Embryonic facial prominence (tissue), 1 donor: Measurements from ENCODE around the gene COMTD1.
"Not testable (repeated sequence)": the region's sequence is repeated elsewhere in the genome, so short reads cannot be mapped to it uniquely, and the experiment has no call there.

Source experiments
- DNase-seq: peaks from one replicate; pipeline ENCODE4 v3.0.0-alpha.2; 2016; ENCODE audit errors: extremely low spot score

Gene COMTD1

DNA sequence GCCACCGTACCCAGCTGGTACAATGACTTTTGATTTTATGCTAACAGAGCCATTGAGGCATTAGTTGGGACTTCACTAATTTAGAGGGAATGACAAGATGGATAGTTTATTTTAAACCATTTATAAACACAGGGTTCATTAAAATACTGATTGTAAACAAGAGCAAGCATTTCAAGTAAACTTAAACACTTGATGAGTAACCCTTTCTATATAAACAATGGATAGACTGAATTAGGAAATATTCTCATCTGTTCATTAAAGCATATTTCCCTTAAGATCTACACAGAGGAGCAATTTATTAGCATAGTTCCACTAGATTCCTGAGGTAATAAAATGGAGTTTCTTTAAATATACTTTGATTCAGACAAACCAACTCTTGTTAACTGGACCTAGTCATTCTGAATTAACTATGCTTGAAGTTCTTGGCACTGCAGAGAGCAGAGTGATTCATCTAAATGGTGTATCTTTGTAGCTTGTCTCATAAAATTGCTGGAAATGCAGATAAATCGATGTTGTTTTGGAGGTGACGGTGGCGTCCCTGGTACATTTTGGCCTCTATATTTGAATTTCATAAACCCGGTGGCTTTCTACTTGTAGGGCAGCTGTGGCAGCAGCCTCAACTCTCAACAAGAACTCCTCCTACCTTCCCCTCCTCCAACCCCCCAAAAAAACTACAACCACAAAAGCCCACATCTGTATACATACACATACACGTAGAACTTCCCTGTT lies 40.6 kb downstream of the COMTD1 start:
- DNase-seq, result no peak

DNA sequence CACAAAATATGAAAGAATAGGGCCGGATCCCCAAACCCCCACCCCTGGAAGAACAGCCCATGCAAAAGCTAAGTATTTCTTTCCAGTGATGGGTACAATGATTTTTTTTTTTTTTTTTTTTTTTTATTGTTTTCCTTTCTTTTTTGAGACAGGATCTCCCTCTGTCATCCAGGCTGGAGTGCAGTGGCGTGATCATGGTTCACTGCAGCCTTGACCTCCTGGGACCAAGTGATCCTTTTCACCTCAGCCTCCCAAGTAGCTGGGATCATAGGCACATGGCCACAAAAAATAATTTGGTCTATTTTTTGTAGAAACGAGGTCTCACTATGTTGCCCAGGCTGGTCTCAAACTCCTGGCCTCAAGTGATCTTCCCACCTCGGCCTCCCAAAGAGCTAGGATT lies 41.1 kb downstream of the COMTD1 start:
- DNase-seq, result not testable (repeated sequence)

DNA sequence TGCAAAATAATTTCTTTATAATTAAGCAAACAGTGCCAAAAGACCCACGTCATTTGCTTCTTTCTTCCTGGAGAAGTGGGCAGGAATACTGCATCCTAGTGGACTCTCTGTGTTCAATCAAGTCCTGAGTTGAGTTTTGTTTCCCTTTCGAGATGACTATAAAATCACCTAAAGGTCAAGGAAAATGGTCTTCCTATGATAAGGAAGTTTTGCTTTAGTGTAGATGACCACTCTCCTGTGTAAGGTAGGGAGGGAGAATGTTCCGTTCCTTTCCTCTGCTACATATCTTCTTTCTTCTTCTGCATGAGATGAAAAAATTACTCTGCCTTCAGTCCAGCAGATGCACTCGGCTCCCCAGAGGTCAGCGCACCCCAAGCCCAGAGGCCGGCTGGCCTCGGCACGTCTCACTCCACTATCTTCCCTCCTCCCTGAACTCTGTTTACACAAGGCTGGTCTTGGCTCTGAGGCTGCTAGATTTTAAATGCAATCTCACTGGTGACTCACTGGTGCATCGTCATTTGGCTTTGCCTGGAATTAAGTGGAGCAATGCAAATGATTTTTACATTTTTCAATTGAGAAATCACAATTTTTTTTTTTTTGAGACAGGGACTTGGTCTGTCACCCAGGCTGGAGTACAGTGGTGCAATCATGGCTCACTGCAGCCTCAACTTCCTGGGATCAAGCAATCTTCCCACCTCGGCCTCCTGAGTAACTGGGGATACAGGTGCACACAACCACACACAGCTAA lies 43.8 kb downstream of the COMTD1 start:
- DNase-seq, result no peak

DNA sequence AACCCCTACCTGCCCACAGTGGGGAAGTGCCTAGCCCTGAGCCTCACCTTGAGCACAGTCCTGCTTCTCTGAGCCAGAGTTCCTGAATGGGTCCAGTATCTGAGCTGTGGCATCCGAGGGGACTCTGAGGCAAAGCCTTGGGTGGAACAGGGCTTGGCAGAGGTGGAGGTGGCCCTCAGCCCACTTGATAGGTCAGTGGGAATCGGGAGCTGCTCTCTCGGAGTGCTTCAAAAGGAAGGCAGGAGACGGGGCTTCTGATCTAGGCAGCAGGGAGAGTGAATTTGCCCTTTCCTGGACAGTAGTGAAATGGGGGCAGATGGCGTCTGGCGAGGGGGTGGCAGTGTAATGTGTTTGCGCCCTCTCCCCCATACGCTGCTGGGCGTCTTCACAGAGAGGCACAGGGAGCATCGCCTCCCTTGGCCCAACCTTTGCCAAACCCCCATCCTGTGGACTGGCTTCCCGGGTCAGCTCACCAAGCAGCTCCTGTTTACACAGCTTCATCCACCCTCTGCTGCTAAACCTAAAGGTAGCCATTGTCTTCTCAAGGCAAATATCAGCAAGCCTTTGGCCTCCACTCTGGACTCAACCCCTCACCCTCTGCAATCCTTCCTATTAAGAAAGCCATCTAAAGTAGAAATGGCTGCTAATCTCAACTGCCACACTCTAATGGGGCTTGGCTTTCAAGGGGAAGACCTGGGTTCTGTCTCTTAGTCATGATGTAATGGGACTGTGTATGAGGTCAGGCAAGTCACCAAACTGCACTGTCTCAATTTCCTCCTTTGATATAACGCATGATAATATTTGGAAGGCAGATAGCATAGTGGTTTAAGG lies 46.3 kb downstream of the COMTD1 start:
- no peak for DNase-seq

DNA sequence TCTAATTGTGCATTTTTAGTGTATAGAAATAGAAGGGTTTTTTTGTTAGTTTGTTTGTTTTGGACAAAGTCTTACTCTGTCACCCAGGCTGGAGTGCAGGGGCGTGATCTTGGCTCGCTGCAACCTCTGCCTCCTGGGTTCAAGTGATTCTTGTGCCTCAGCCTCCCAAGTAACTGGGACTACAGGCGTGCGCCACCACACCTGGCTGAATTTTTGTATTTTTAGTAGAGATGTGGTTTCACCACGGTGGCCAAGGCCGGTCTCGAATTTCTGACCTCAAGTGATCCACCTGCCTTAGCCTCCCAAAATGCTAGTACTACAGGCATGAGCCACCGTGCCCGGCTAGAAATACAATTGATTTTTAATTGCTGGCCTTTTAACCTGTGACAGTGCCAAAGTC lies 47.2 kb downstream of the COMTD1 start:
- DNase-seq, result not testable (repeated sequence)

DNA sequence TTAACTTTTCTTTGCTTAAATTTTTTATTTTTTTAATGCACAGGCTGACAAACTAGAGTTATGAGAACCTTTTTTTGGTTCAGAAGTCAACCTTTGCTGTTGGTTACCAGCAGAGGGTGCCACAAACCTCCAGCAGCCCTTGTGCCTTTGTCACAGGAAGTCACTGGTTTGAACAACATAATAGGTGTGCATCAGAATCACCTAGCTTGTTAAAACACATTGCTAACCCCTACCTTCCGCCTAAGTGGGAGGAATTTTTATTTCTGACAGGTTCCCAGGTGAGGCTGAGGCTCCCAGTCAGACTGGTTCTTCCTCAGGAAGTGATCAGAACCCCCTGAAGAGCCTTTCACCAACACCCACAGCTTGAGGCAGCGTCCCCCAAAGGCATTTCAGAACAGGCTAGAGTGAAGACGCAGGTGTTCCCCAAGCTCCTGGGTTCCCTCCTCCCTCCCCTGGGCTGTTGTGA lies 47.8 kb downstream of the COMTD1 start:
- DNase-seq, result peak; percentile 26

DNA sequence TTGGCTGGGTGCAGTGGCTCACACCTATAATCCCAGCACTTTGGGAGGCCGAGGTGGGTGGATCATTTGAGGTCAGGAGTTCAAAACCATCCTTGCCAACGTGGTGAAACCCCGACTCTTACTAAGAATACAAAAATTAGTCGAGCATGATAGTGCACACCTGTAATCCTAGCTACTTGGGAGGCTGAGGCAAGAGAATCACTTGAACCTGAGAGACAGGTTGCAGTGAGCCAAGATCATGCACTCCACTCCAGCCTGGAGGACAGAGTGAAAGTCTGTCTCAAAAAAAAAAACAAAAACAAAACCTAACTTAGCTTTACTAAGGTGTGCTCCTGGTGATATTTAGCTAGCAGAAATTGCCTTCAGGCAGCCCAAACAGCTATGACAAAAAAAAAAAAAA lies 49.4 kb downstream of the COMTD1 start:
- no peak for DNase-seq
